ENCODE measurements around the gene UBE2G2. TPM values are rescaled to one million over a fixed set of nuclear protein-coding genes. Genes with fewer than 3 reads are reported as not detected.

The UBE2G2 gene
- total and polyA plus RNA-seq, 2 experiments from 2014 or later, result 79.4 to 86.4 TPM

- TF ChIP-seq CTCF (IDR thresholded peaks at IDR 0.05; ENCODE audit: low read depth, low read length), result no peak
- Histone ChIP-seq H3K9me3 (ENCODE audit: low read depth) (no peaks in the 10 kb centered on the region), H3K4me1 (ENCODE audit: low read depth) (no peaks in the 10 kb centered on the region), H3K4me3 (no peak overlapping the region), H3K27ac (no peak overlapping the region), H3K27me3 (no peaks in the 10 kb centered on the region), H3K36me3 (peaks cover 30% of the 10 kb centered on the region)
- no peak for DNase-seq (ENCODE audit: low read depth in 1 of 2, low spot score in 1 of 2)
Measured at GRCh38 chr21:44848821-44849521, 47.4 kb upstream of the UBE2G2 start.

- no peak overlapping the region for H3K27ac ChIP-seq
- H3K27me3 ChIP-seq, result no peaks in the 10 kb centered on the region
- no peaks in the 10 kb centered on the region for H3K9me3 ChIP-seq (ENCODE audit: low read depth)
- DNase-seq (ENCODE audit: low read depth in 1 of 2, low spot score in 1 of 2), result no peak
- no peak for TF ChIP-seq CTCF (IDR thresholded peaks at IDR 0.05; ENCODE audit: low read depth, low read length)
- H3K4me1 ChIP-seq (ENCODE audit: low read depth), result no peaks in the 10 kb centered on the region
- peaks cover 29% of the 10 kb centered on the region for H3K36me3 ChIP-seq
- H3K4me3 ChIP-seq, result no peak overlapping the region
Measured at GRCh38 chr21:44847261-44848056, 45.8 kb upstream of the UBE2G2 start.

GRCh38 chr21:44846485-44847260 lies 45.1 kb upstream of the UBE2G2 start:
- no peaks in the 10 kb centered on the region for H3K27me3 ChIP-seq
- peak in 1 of 2 donors; percentile 61 for DNase-seq (ENCODE audit: low read depth in 1 of 2, low spot score in 1 of 2)
- H3K27ac ChIP-seq, result no peak overlapping the region
- no peak overlapping the region for H3K4me3 ChIP-seq
- peaks cover 29% of the 10 kb centered on the region for H3K36me3 ChIP-seq
- H3K9me3 ChIP-seq (ENCODE audit: low read depth), result no peaks in the 10 kb centered on the region
- TF ChIP-seq CTCF (IDR thresholded peaks at IDR 0.05; ENCODE audit: low read depth, low read length), result no peak
- H3K4me1 ChIP-seq (ENCODE audit: low read depth), result no peaks in the 10 kb centered on the region

- H3K9me3 ChIP-seq (ENCODE audit: low read depth), result no peaks in the 10 kb centered on the region
- no peak overlapping the region for H3K4me3 ChIP-seq
- peaks cover 24% of the 10 kb centered on the region for H3K36me3 ChIP-seq
- no peak for TF ChIP-seq CTCF (IDR thresholded peaks at IDR 0.05; ENCODE audit: low read depth, low read length)
- no peaks in the 10 kb centered on the region for H3K4me1 ChIP-seq (ENCODE audit: low read depth)
- H3K27ac ChIP-seq, result no peak overlapping the region
- no peak for DNase-seq (ENCODE audit: low read depth in 1 of 2, low spot score in 1 of 2)
- H3K27me3 ChIP-seq, result no peaks in the 10 kb centered on the region
Measured at GRCh38 chr21:44846224-44846484, 44.5 kb upstream of the UBE2G2 start.

GRCh38 chr21:44845418-44846223 lies 44.0 kb upstream of the UBE2G2 start:
- Histone ChIP-seq H3K4me3 (peak overlapping the region; percentile 13), H3K27me3 (no peaks in the 10 kb centered on the region), H3K4me1 (ENCODE audit: low read depth) (no peaks in the 10 kb centered on the region), H3K36me3 (peaks cover 18% of the 10 kb centered on the region), H3K27ac (no peak overlapping the region), H3K9me3 (ENCODE audit: low read depth) (no peaks in the 10 kb centered on the region)
- TF ChIP-seq CTCF (IDR thresholded peaks at IDR 0.05; ENCODE audit: low read depth, low read length), result peak; percentile 58
- peak; percentile 69 to 85 for DNase-seq (ENCODE audit: low read depth in 1 of 2, low spot score in 1 of 2)

All from cardiac muscle cell (in vitro differentiated cells and primary cell).